Ramos (cell line): Measurements from ENCODE around the gene SEMA3B.

Source experiments
- in situ Hi-C: fragments of 300-500 bp; cut with MboI; formaldehyde crosslinking; loops from one replicate; pipeline ENCODE4 v1.14.3; 2022; ENCODE audit warnings: low sequenced_read_pairs; ENCODE audit not compliant: unreplicated experiment

Gene SEMA3B

GRCh38 chr3:50325113-50325480 is 56.1 kb downstream of the SEMA3B start:
- in situ Hi-C loops = no loop called here

- in situ Hi-C loops = no loop called here
These were observed 56.7 kb downstream of the SEMA3B start for GRCh38 chr3:50325497-50326181.

- in situ Hi-C loops = no loop called here
These were observed 57.2 kb downstream of the SEMA3B start for GRCh38 chr3:50326182-50326541.

GRCh38 chr3:50327129-50327528 is 58.2 kb downstream of the SEMA3B start:
- in situ Hi-C loops = no loop called here
